H7 (cell line): ENCODE measurements around the gene RNASE7. TPM values are rescaled to one million over a fixed set of nuclear protein-coding genes. Genes with fewer than 3 reads are reported as not detected.

Experiments used
- DNase-seq: peaks from one replicate; pipeline ENCODE4 v3.0.0; 2012
- H3K27me3 ChIP-seq: 2 replicates; pipeline ENCODE4 v1.6.0; 2011; ENCODE audit warnings: mild to moderate bottlenecking, low read length; ENCODE audit not compliant: control insufficient read depth, insufficient read depth
- H3K36me3 ChIP-seq: replicated peaks from 2 replicates; pipeline ENCODE4 v1.5.1; 2011; ENCODE audit warnings: low read length; ENCODE audit not compliant: control insufficient read depth, insufficient read depth
- H3K4me3 ChIP-seq: 2 replicates; pipeline ENCODE4 v1.5.1; 2011; ENCODE audit warnings: low read depth, mild to moderate bottlenecking, control low read depth, low read length, moderate library complexity; ENCODE audit not compliant: insufficient read depth
- total RNA-seq: library from RNA; depleted of rRNA; stranded (reverse); fragments of >200 nt; shearing (Covaris generic); gene quantifications from 2 replicates; pipeline ENCODE4 v1.2.3, GENCODE V29; 2014

RNASE7 gene
- total RNA-seq, 1 experiment from 2014 or later = not detected

DNA sequence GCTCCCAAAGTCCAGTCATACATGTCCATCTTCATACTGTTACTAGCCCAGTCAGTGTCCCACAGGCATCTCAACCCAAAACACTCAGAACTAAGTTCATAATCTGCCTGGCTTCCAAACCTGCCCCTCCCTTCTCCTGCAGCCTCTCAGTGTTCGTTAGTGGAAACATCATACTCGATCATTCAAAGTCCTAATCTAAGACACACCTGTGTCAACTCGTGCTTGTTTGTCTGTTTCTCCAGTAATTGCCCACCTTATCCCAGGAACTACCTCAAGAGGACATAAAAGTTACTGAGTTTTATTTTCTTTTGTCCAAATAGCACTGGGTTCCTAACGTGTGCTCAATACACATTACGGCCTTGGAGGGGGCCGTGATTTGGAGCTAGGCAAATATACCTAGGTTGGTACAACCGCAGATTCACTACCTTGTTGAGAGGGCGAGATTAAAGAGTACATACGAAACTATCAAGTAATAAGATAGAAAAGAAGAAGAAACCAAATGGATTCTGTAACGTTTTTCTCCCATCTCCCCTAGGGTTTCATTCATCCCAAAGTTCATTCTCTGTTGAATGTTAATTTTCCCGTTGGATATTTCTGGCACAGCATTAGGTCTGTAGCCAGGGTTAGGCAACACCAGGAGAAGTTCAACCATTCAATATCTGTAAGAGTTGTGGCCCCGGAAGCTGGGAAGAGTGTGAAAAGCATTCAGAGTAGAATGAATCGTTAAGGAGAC, 18.6 kb downstream of the RNASE7 start:
- H3K27me3 ChIP-seq = no peaks in the 10 kb centered on the region
- no peak for DNase-seq

GRCh38 chr14:21061347-21061668, 19.1 kb downstream of the RNASE7 start:
- DNase-seq = no peak
- Histone ChIP-seq H3K36me3 (no peaks in the 10 kb centered on the region), H3K4me3 (no peak overlapping the region), H3K27me3 (no peaks in the 10 kb centered on the region)

More for the DNA sequence above, 18.6 kb downstream of the RNASE7 start:
- no peak overlapping the region for H3K4me3 ChIP-seq
- H3K36me3 ChIP-seq = no peaks in the 10 kb centered on the region

GRCh38 chr14:21063479-21063878, 21.3 kb downstream of the RNASE7 start:
- DNase-seq = peak; percentile 43
- Histone ChIP-seq H3K36me3 (no peaks in the 10 kb centered on the region), H3K27me3 (no peaks in the 10 kb centered on the region), H3K4me3 (no peak overlapping the region)

GRCh38 chr14:21066882-21067502, 24.8 kb downstream of the RNASE7 start:
- Histone ChIP-seq H3K27me3 (peaks cover 7% of the 10 kb centered on the region), H3K36me3 (no peaks in the 10 kb centered on the region), H3K4me3 (no peak overlapping the region)
- peak; percentile 60 for DNase-seq

DNA sequence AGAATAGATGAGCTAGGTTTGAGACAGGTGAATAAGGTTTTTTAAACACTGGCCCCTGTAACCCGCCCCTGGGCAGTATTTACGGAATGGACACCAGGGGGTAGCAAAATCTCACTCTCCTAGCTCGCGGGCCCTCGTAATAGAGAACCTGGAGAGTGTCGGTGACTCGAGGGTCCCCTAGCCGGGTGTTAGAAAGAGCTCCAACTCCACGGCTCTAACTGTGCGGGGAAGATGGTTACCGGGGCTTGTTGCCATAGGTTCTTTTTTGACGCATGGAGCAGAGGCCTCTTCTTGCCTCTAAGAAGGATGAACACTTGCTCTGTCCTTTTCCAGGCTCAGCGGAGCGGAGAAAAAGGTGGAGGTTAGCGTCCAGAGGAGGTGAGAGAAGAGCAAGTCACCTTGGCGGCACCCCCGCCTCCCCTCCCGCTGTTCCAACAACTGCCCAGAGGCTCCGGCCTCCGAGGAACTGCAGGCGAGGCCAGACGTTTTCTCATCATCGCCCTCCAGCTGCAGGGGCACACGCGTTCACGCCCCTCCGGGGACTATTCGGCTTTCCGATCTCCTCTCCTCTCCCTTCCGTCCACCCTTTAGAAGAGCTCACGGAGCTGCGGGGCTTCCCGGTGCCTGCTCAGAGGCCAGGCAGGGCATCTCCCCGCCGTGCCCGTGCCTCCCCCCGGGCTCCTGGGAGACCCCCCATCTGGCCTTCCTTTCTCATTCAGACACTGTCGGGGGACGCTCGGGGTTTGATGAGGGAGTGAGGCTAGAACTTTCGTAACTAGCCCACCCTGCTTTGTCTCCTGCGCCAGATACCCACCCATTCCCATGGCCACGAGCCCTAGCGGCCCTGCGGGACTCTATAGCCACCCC, 26.6 kb downstream of the RNASE7 start:
- peaks cover 7% of the 10 kb centered on the region for H3K27me3 ChIP-seq
- H3K36me3 ChIP-seq = peaks cover 4% of the 10 kb centered on the region
- peak overlapping the region; percentile 86 for H3K4me3 ChIP-seq
- DNase-seq = peak; percentile 80

- peak; percentile 93 for DNase-seq
- H3K36me3 ChIP-seq = peaks cover 4% of the 10 kb centered on the region
Observed at GRCh38 chr14:21069388-21070082, 27.4 kb downstream of the RNASE7 start.

DNA sequence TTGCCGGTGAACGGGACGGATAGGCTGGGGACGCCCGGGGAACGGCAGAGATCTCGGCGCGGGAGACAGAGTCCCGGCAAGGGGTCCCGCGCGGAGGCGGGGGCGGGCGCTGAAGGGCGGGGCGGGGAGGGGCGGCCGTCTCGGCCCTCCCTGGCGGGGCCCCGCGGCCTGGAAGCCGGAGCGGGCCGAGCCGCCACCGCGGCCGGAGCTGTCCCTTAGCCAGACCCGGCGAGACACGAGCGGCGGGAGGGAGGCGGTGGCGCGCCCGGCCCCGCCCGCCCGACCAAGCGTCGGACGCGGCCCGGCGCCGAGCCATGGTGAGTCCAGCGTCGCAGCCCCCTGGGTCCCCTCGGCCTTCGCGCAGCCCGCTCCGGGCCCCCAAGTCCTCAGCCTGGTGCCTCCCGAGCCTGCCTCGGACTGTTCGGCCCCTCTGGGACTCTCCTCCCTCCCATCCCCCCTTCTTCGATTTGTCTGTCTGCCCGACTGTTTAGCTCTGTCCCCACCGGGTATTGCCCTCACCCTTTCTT, 28.0 kb downstream of the RNASE7 start, which contains the start of gene ARHGEF40:
ARHGEF40 (plus strand) TSS at position 222 of the 527 bp plus-strand sequence; CDS start at position 315, 93 bp downstream.
- peak within 1 kb of the TSS; percentile 86 for H3K4me3 ChIP-seq
- H3K27me3 ChIP-seq = peaks cover 7% of the 10 kb centered on the region
- H3K36me3 ChIP-seq = peaks cover 5% of the 10 kb centered on the region
- peak; percentile 88 for DNase-seq

More at GRCh38 chr14:21069388-21070082, 27.4 kb downstream of the RNASE7 start:
- peaks cover 7% of the 10 kb centered on the region for H3K27me3 ChIP-seq
- peak overlapping the region; percentile 86 for H3K4me3 ChIP-seq

DNA sequence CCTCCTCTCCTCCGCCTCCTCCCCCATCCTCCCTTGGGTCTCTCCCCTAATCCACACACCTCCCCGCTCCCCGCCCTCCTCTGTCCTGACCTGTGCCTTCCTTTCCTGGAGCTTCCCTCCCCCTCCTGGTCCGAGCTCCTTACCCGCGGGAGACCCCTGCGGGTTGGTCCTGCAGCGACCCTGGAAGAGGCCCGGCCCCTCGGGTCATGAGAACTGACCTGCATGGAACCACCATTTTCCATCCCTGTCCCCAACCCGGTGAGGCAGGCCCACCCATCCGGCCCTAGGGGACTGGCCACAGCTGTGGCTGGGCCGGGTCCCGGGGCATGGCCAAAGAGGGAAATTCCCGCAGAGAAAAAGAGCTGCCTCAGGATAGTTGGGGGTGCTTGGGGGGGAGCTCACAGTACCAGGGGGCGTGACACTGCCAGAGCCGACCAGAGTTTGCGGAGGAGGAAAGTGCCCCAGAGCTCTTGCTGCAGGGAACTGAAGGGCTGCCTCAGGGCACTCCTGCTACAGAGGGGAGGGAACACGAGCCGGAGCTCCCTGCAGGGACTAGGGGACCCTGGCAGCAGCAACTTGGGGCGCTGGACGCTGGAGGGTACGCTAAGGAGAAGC, 28.6 kb downstream of the RNASE7 start:
- H3K36me3 ChIP-seq = peaks cover 5% of the 10 kb centered on the region
- peak overlapping the region; percentile 86 for H3K4me3 ChIP-seq
- H3K27me3 ChIP-seq = peaks cover 7% of the 10 kb centered on the region
- DNase-seq = peak; percentile 89

- peak; percentile 97 for DNase-seq
- Histone ChIP-seq H3K4me3 (peak overlapping the region; percentile 86), H3K36me3 (peaks cover 10% of the 10 kb centered on the region), H3K27me3 (peaks cover 7% of the 10 kb centered on the region)
Observed at GRCh38 chr14:21071225-21072030, 29.3 kb downstream of the RNASE7 start.

- Histone ChIP-seq H3K4me3 (peak overlapping the region; percentile 86), H3K36me3 (peaks cover 13% of the 10 kb centered on the region), H3K27me3 (peaks cover 7% of the 10 kb centered on the region)
- peak; percentile 68 for DNase-seq
Observed at GRCh38 chr14:21072031-21072473, 29.9 kb downstream of the RNASE7 start.

DNA sequence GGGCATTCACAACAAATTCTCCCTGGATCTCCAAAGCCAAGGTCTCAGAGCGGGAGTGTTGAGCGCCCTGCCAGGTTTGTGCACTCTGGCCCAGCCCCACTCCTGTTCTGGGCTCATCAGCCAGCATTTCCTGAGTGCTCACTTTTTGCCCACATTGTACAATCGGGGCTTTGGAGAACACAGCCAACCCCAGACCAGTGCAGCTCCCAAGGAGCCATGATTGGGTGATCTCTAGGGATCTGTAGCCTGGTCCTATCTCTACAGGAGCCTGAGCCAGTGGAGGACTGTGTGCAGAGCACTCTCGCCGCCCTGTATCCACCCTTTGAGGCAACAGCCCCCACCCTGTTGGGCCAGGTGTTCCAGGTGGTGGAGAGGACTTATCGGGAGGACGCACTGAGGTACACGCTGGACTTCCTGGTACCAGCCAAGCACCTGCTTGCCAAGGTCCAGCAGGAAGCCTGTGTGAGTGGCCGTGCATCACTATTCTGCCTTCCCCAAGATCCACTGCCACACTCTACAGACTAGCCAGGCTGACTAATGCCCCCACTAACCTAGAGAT, 30.7 kb downstream of the RNASE7 start:
- Histone ChIP-seq H3K27me3 (peaks cover 7% of the 10 kb centered on the region), H3K4me3 (no peak overlapping the region), H3K36me3 (peaks cover 17% of the 10 kb centered on the region)
- DNase-seq = no peak

- H3K36me3 ChIP-seq = peaks cover 24% of the 10 kb centered on the region
- peaks cover 4% of the 10 kb centered on the region for H3K27me3 ChIP-seq
Observed at GRCh38 chr14:21073921-21074320, 31.8 kb downstream of the RNASE7 start.

More at GRCh38 chr14:21073921-21074320, 31.8 kb downstream of the RNASE7 start:
- no peak for DNase-seq
- no peak overlapping the region for H3K4me3 ChIP-seq
